Measurements from ENCODE around the gene TPSD1.
"Not testable (repeated sequence)": the region's sequence is repeated elsewhere in the genome, so short reads cannot be mapped to it uniquely, and the experiment has no call there.

Gene TPSD1

GRCh38 chr16:1256296-1256873 lies 516 bp downstream of the TPSD1 start:
- H3K27me3 ChIP-seq (ENCODE audit: control insufficient read depth in 1 of 2, insufficient read depth in 2 of 2, low read length in 2 of 2) = peaks cover 22 to 24% of the 10 kb centered on the region in 2 donors
- not testable (repeated sequence) for H3K27ac ChIP-seq (ENCODE audit: low read depth, low read length)

GRCh38 chr16:1256874-1257322 lies 1.0 kb downstream of the TPSD1 start:
- Histone ChIP-seq H3K27me3 (ENCODE audit: control insufficient read depth in 1 of 2, insufficient read depth in 2 of 2, low read length in 2 of 2) (peaks cover 25 to 30% of the 10 kb centered on the region in 2 donors), H3K4me3 (ENCODE audit: low read depth in 1 of 2, low read length in 2 of 2) (no peak overlapping the region), H3K27ac (ENCODE audit: low read depth, low read length) (no peak overlapping the region), H3K9me3 (ENCODE audit: control insufficient read depth in 1 of 2, low read length in 2 of 2) (no peaks in the 10 kb centered on the region), H3K9ac (ENCODE audit: low read depth in 1 of 2, low read length in 2 of 2) (no peak overlapping the region), H3K36me3 (ENCODE audit: control insufficient read depth in 1 of 2, insufficient read depth in 2 of 2, low read length in 2 of 2) (no peaks in the 10 kb centered on the region), H3K4me1 (ENCODE audit: control insufficient read depth in 1 of 2, insufficient read depth in 2 of 2, low read length in 2 of 2) (no peaks in the 10 kb centered on the region)

More at GRCh38 chr16:1256296-1256873, 516 bp downstream of the TPSD1 start:
- not testable (repeated sequence) for H3K4me1 ChIP-seq (ENCODE audit: control insufficient read depth in 1 of 2, insufficient read depth in 2 of 2, low read length in 2 of 2); H3K9me3 ChIP-seq (ENCODE audit: control insufficient read depth in 1 of 2, low read length in 2 of 2); H3K9ac ChIP-seq (ENCODE audit: low read depth in 1 of 2, low read length in 2 of 2); H3K4me3 ChIP-seq (ENCODE audit: low read depth in 1 of 2, low read length in 2 of 2); H3K36me3 ChIP-seq (ENCODE audit: control insufficient read depth in 1 of 2, insufficient read depth in 2 of 2, low read length in 2 of 2)

- H3K27me3 ChIP-seq (ENCODE audit: control insufficient read depth in 1 of 2, insufficient read depth in 2 of 2, low read length in 2 of 2) = peaks cover 25 to 35% of the 10 kb centered on the region in 2 donors
- no peak overlapping the region for H3K27ac ChIP-seq (ENCODE audit: low read depth, low read length)
- H3K4me3 ChIP-seq (ENCODE audit: low read depth in 1 of 2, low read length in 2 of 2) = no peak overlapping the region
- no peaks in the 10 kb centered on the region for H3K36me3 ChIP-seq (ENCODE audit: control insufficient read depth in 1 of 2, insufficient read depth in 2 of 2, low read length in 2 of 2)
- no peak overlapping the region for H3K9ac ChIP-seq (ENCODE audit: low read depth in 1 of 2, low read length in 2 of 2)
- no peaks in the 10 kb centered on the region for H3K4me1 ChIP-seq (ENCODE audit: control insufficient read depth in 1 of 2, insufficient read depth in 2 of 2, low read length in 2 of 2)
- no peaks in the 10 kb centered on the region for H3K9me3 ChIP-seq (ENCODE audit: control insufficient read depth in 1 of 2, low read length in 2 of 2)
Observed at GRCh38 chr16:1257561-1258224, 1.8 kb downstream of the TPSD1 start.

- no peaks in the 10 kb centered on the region for H3K4me1 ChIP-seq (ENCODE audit: control insufficient read depth in 1 of 2, insufficient read depth in 2 of 2, low read length in 2 of 2)
- H3K4me3 ChIP-seq (ENCODE audit: low read depth in 1 of 2, low read length in 2 of 2) = no peak overlapping the region
- no peak overlapping the region for H3K9ac ChIP-seq (ENCODE audit: low read depth in 1 of 2, low read length in 2 of 2)
- H3K9me3 ChIP-seq (ENCODE audit: control insufficient read depth in 1 of 2, low read length in 2 of 2) = no peaks in the 10 kb centered on the region
- H3K27ac ChIP-seq (ENCODE audit: low read depth, low read length) = no peak overlapping the region
- peaks cover 30 to 35% of the 10 kb centered on the region in 2 donors for H3K27me3 ChIP-seq (ENCODE audit: control insufficient read depth in 1 of 2, insufficient read depth in 2 of 2, low read length in 2 of 2)
- H3K36me3 ChIP-seq (ENCODE audit: control insufficient read depth in 1 of 2, insufficient read depth in 2 of 2, low read length in 2 of 2) = no peaks in the 10 kb centered on the region
Observed at GRCh38 chr16:1258225-1258600, 2.3 kb downstream of the TPSD1 start.

- Histone ChIP-seq H3K36me3 (ENCODE audit: control insufficient read depth in 1 of 2, insufficient read depth in 2 of 2, low read length in 2 of 2) (no peaks in the 10 kb centered on the region), H3K9me3 (ENCODE audit: control insufficient read depth in 1 of 2, low read length in 2 of 2) (no peaks in the 10 kb centered on the region), H3K4me3 (ENCODE audit: low read depth in 1 of 2, low read length in 2 of 2) (peak overlapping the region in 1 of 2 donors; percentile 21), H3K27ac (ENCODE audit: low read depth, low read length) (no peak overlapping the region), H3K4me1 (ENCODE audit: control insufficient read depth in 1 of 2, insufficient read depth in 2 of 2, low read length in 2 of 2) (no peaks in the 10 kb centered on the region), H3K27me3 (ENCODE audit: control insufficient read depth in 1 of 2, insufficient read depth in 2 of 2, low read length in 2 of 2) (peaks cover 30 to 35% of the 10 kb centered on the region in 2 donors), H3K9ac (ENCODE audit: low read depth in 1 of 2, low read length in 2 of 2) (no peak overlapping the region)
Observed at GRCh38 chr16:1258906-1259759, 3.3 kb downstream of the TPSD1 start.

GRCh38 chr16:1259760-1260068 lies 3.8 kb downstream of the TPSD1 start:
- no peak overlapping the region for H3K4me3 ChIP-seq (ENCODE audit: low read depth in 1 of 2, low read length in 2 of 2)
- peaks cover 30 to 35% of the 10 kb centered on the region in 2 donors for H3K27me3 ChIP-seq (ENCODE audit: control insufficient read depth in 1 of 2, insufficient read depth in 2 of 2, low read length in 2 of 2)
- H3K36me3 ChIP-seq (ENCODE audit: control insufficient read depth in 1 of 2, insufficient read depth in 2 of 2, low read length in 2 of 2) = no peaks in the 10 kb centered on the region
- H3K9me3 ChIP-seq (ENCODE audit: control insufficient read depth in 1 of 2, low read length in 2 of 2) = peaks cover 0 to 3% of the 10 kb centered on the region in 2 donors
- no peak overlapping the region for H3K27ac ChIP-seq (ENCODE audit: low read depth, low read length)
- H3K9ac ChIP-seq (ENCODE audit: low read depth in 1 of 2, low read length in 2 of 2) = no peak overlapping the region
- no peaks in the 10 kb centered on the region for H3K4me1 ChIP-seq (ENCODE audit: control insufficient read depth in 1 of 2, insufficient read depth in 2 of 2, low read length in 2 of 2)

- no peaks in the 10 kb centered on the region for H3K4me1 ChIP-seq (ENCODE audit: control insufficient read depth in 1 of 2, insufficient read depth in 2 of 2, low read length in 2 of 2)
- no peak overlapping the region for H3K9ac ChIP-seq (ENCODE audit: low read depth in 1 of 2, low read length in 2 of 2)
- no peak overlapping the region for H3K4me3 ChIP-seq (ENCODE audit: low read depth in 1 of 2, low read length in 2 of 2)
- H3K9me3 ChIP-seq (ENCODE audit: control insufficient read depth in 1 of 2, low read length in 2 of 2) = peaks cover 0 to 3% of the 10 kb centered on the region in 2 donors
- peaks cover 30 to 35% of the 10 kb centered on the region in 2 donors for H3K27me3 ChIP-seq (ENCODE audit: control insufficient read depth in 1 of 2, insufficient read depth in 2 of 2, low read length in 2 of 2)
- no peak overlapping the region for H3K27ac ChIP-seq (ENCODE audit: low read depth, low read length)
- no peaks in the 10 kb centered on the region for H3K36me3 ChIP-seq (ENCODE audit: control insufficient read depth in 1 of 2, insufficient read depth in 2 of 2, low read length in 2 of 2)
Observed at GRCh38 chr16:1260101-1260680, 4.3 kb downstream of the TPSD1 start.

GRCh38 chr16:1261131-1261892 lies 5.4 kb downstream of the TPSD1 start:
- H3K27me3 ChIP-seq (ENCODE audit: control insufficient read depth in 1 of 2, insufficient read depth in 2 of 2, low read length in 2 of 2) = peaks cover 30 to 35% of the 10 kb centered on the region in 2 donors
- H3K36me3 ChIP-seq (ENCODE audit: control insufficient read depth in 1 of 2, insufficient read depth in 2 of 2, low read length in 2 of 2) = no peaks in the 10 kb centered on the region
- no peak overlapping the region for H3K4me3 ChIP-seq (ENCODE audit: low read depth in 1 of 2, low read length in 2 of 2)
- H3K9me3 ChIP-seq (ENCODE audit: control insufficient read depth in 1 of 2, low read length in 2 of 2) = peaks cover 0 to 3% of the 10 kb centered on the region in 2 donors
- no peak overlapping the region for H3K9ac ChIP-seq (ENCODE audit: low read depth in 1 of 2, low read length in 2 of 2)
- H3K27ac ChIP-seq (ENCODE audit: low read depth, low read length) = no peak overlapping the region
- no peaks in the 10 kb centered on the region for H3K4me1 ChIP-seq (ENCODE audit: control insufficient read depth in 1 of 2, insufficient read depth in 2 of 2, low read length in 2 of 2)

- Histone ChIP-seq H3K27me3 (ENCODE audit: control insufficient read depth in 1 of 2, insufficient read depth in 2 of 2, low read length in 2 of 2) (peaks cover 30 to 35% of the 10 kb centered on the region in 2 donors), H3K9me3 (ENCODE audit: control insufficient read depth in 1 of 2, low read length in 2 of 2) (peaks cover 0 to 3% of the 10 kb centered on the region in 2 donors), H3K36me3 (ENCODE audit: control insufficient read depth in 1 of 2, insufficient read depth in 2 of 2, low read length in 2 of 2) (no peaks in the 10 kb centered on the region), H3K4me3 (ENCODE audit: low read depth in 1 of 2, low read length in 2 of 2) (no peak overlapping the region), H3K4me1 (ENCODE audit: control insufficient read depth in 1 of 2, insufficient read depth in 2 of 2, low read length in 2 of 2) (no peaks in the 10 kb centered on the region), H3K9ac (ENCODE audit: low read depth in 1 of 2, low read length in 2 of 2) (no peak overlapping the region), H3K27ac (ENCODE audit: low read depth, low read length) (no peak overlapping the region)
Observed at GRCh38 chr16:1262210-1262845, 6.5 kb downstream of the TPSD1 start.
